Activated effector memory CD4-positive, alpha-beta T cell treated with anti-CD3 and anti-CD28 coated beads, Interleukin-2, amount 50 U/mL, for 16 hours (primary cell): ENCODE data around the gene ABCB8.
"Not testable (repeated sequence)": the region's sequence is repeated elsewhere in the genome, so short reads cannot be mapped to it uniquely, and the experiment has no call there.

ENCODE experiments used
- DNase-seq: peaks from one replicate; pipeline ENCODE4 v3.0.0-alpha.2; 2020

The ABCB8 gene

DNA sequence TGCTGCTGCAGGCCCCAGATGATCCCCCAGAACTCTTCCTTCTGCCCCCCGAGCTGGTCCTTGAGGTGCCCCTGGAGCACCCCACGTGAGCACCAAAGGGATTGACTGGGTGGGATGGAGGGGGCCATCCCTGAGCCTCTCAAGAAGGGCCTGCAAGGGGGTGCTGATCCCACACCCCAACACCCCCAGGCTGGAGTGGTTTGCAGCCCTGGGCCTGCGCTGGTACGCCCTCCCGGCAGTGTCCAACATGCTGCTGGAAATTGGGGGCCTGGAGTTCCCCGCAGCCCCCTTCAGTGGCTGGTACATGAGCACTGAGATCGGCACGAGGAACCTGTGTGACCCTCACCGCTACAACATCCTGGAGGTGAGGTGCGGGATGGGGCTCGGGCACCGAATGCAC, 29.2 kb upstream of the ABCB8 start:
- DNase-seq = no peak

GRCh38 chr7:150999497-151000230, 28.6 kb upstream of the ABCB8 start:
- DNase-seq = no peak

DNA sequence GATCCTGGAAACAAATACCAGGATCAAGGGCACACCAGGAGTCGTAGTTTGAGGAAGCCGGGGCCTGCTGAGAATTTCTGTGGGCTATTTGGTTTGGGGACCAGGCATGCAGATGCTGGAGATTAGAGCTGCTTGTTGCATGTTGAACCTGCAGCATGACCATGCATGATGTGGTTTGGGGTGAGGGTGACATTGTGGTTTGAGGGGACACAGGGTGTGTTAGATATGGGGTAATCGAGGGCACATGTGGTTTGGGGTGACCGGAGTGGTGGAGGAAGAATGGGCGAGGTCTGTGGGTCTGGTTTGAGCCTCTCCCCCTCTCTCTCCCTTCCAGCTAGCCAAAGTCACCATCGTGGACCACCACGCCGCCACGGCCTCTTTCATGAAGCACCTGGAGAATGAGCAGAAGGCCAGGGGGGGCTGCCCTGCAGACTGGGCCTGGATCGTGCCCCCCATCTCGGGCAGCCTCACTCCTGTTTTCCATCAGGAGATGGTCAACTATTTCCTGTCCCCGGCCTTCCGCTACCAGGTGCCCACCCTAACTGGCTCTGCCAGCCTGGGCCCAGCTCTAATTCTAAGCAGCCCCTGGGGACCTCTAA, 27.3 kb upstream of the ABCB8 start:
- no peak for DNase-seq

GRCh38 chr7:151001546-151001945, 26.7 kb upstream of the ABCB8 start:
- no peak for DNase-seq

DNA sequence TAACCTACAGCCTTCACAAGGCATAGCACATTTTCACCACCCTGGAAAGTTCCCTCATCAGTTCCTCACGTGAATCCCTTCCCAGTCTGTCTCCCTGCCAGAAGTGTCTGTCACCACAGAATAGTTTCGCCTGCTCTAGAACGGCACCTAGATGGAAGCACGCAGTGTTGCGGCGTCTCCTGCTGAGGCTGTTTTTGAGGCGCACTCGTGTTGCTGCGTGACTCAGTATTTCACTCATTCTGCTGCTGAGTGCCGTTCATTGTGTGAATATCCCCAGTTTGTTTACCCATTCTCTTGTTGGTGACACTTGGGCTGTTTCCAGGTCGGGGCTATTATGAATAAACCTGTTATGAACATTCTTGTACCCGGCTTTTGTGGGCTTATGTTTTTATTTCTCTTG, 24.7 kb upstream of the ABCB8 start:
- no peak for DNase-seq

GRCh38 chr7:151005566-151005965, 22.7 kb upstream of the ABCB8 start:
- no peak for DNase-seq

- DNase-seq = no peak
These were observed 21.5 kb upstream of the ABCB8 start for GRCh38 chr7:151006590-151007300.

DNA sequence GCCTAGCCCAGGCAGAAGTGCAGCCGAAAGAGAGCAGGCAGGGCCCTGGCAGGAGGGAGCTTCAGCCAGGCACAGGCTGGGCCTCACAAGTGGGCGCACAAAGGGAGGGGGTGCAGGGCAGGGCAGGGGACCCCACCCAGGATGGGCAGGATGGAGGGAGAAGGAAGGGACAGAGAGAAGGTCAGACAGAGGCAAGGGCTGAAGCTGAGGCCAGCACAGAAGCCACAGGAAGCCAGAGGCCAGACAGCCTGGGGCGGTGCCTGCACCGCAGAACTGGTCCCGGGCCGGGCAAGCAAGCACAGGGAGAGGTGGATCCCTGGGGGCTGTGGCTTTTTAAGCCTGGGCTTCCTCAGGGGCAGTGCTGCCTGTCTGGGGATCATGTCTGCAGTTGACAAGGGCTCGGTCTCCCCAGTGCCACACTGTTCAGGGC, 20.8 kb upstream of the ABCB8 start:
- peak; percentile 63 for DNase-seq

GRCh38 chr7:151008143-151008510, 20.1 kb upstream of the ABCB8 start:
- DNase-seq = peak; percentile 73

- DNase-seq = peak; percentile 95
These were observed 19.5 kb upstream of the ABCB8 start for GRCh38 chr7:151008511-151009323.

- DNase-seq = peak; percentile 63
These were observed 18.8 kb upstream of the ABCB8 start for GRCh38 chr7:151009327-151010036.

DNA sequence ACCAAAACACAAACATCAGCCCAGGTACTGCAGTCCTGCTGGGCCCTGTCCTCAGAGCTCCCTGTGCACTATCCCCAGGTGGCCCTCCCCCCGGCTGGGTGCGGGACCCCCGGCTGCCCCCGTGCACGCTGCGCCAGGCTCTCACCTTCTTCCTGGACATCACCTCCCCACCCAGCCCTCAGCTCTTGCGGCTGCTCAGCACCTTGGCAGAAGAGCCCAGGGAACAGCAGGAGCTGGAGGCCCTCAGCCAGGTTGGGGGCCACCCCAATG, 18.3 kb upstream of the ABCB8 start:
- peak; percentile 62 for DNase-seq

- DNase-seq = peak; percentile 81
These were observed 17.7 kb upstream of the ABCB8 start for GRCh38 chr7:151010307-151011096.

DNA sequence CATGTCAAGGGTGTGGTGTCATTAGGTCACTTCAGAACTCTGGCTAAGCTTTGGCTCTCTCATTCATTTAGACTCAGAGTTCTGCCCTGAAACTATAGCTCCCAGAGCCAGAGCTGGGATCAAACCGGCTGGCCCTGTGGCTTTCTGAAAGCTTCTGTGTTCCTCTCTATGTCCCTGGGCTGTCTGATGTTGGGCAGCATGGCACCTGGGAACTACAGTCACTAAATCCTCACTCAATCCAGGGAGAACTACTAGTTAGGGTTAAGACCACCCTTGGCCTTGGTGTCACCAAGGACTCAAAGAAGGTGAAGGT, 17.2 kb upstream of the ABCB8 start:
- DNase-seq = no peak

GRCh38 chr7:151011616-151012015, 16.6 kb upstream of the ABCB8 start:
- not testable (repeated sequence) for DNase-seq

- DNase-seq = no peak
These were observed 16.1 kb upstream of the ABCB8 start for GRCh38 chr7:151012031-151012692.

GRCh38 chr7:151012911-151013347, 15.3 kb upstream of the ABCB8 start:
- DNase-seq = no peak

DNA sequence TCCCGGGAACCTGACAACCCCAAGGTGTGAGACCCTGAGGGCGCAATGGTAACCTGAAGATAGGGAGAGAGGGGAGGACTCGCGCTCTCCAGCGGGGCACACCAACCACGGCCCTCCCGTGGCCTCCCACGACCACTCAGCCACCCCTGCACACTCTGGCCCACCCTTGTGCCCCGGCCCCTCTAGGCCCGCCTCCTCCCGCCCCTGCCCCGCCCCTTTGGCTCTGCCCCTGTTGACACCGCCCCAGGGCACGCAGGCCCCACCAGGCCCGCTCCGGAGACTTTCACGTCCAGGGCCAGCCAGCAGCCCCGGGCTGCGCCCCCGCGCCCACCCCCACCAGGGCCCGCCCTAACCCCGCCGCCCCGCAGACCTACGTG, 14.9 kb upstream of the ABCB8 start:
- no peak for DNase-seq

GRCh38 chr7:151013733-151014497, 14.3 kb upstream of the ABCB8 start:
- DNase-seq = peak; percentile 95

GRCh38 chr7:151014950-151015349, 13.3 kb upstream of the ABCB8 start:
- no peak for DNase-seq

- DNase-seq = no peak
These were observed 12.3 kb upstream of the ABCB8 start for GRCh38 chr7:151015967-151016366.
